CD4-positive, alpha-beta T cell treated with Interleukin-10 for 1 hour (primary cell): Measurements from ENCODE around the gene S100A11.

Source experiments
- DNase-seq: peaks from one replicate; pipeline ENCODE4 v3.0.0-alpha.2; 2020

S100A11 gene

DNA sequence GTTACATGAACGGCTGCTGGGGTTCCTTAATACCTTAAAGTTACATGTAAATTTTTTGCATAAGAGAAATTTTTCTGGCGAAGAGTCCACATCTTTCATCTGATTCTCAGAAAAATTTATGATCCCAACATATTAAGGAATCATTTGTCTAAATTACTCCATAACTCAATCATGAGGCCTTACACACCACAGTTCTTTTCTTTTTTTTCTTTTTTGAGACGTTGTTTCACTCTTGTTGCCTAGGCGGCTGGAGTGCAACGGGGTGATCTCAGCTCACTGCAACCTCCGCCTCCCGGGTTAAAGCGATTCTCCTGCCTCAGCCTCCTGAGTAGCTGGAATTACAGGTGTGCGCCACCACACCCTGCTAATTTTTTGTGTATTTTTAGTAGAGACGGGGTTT is 2.1 kb upstream of the S100A11 start:
- no peak for DNase-seq

- DNase-seq, result peak; percentile 43
Measured at GRCh38 chr1:152035539-152036266, 1.1 kb downstream of the S100A11 start.

DNA sequence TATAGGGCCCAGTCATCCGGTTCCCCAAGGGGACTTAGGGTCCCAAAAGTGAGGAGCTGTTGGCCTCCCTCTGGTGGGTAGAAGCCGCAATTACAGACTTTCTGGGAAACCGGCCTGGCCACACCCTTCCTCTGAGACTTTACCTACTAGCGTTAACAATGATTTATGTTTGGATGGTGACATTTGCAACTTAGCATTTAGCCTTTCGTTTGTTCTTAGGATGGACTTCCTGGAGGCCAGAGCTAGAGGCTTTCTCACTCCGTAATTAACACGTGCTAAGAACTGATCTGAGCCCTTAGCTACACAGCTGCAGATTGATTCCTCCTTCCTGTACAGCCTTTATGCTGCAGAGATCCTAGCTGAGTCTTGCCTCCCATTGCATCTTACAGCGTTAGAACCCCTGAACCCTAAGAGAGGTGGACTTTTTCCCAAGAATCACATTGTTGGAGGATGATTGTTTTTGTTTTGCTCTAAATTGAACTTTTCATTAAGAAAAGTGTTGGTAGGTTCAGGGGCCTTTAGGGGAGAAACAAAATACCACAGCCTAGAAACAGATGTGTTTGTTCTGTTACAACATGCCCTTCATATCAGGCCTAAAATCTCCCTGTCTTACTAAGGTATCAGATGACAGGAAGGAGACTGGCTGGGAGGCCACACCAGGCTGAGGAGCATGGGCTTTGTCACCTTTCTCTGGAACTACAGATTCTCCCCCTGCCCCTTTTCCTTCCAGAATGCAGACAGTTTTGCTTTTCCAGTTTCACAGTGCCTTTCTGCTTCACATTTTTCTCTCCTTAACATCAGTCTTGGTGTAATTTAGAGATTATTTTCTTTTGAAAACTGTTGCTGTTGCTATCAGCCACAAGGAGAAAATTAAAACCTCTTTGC is 1.9 kb downstream of the S100A11 start:
- peak; percentile 80 for DNase-seq

DNA sequence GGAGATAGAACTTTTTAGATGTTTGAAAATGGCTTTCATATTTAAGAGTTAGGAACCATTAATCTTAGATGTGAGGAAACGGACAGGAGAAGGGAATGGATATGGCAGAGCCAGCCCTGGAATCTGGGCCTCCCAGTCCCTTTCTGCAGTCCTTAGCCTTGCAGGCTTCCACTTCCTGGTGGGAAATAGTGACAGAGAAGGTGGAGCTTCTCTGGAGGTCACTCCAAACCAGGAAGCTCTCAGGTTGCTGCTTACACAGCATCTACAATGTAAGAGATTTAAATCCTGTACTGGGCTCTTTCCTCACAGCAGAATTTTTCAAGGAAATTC is 2.5 kb downstream of the S100A11 start:
- no peak for DNase-seq

DNA sequence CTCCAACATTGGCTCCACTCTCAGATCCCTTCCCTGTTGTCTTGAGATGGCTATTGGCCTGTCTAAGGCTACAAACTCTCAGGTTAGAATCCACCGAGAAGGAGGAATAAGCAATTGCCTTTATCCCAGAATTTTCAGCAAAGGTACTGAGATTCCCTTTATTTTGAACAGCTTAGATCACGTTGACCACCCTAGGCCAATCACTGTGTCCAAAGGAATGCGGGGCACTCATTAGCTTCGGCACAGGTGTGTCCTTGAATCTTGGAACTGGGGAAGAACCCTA is 6.9 kb downstream of the S100A11 start:
- DNase-seq, result no peak

DNA sequence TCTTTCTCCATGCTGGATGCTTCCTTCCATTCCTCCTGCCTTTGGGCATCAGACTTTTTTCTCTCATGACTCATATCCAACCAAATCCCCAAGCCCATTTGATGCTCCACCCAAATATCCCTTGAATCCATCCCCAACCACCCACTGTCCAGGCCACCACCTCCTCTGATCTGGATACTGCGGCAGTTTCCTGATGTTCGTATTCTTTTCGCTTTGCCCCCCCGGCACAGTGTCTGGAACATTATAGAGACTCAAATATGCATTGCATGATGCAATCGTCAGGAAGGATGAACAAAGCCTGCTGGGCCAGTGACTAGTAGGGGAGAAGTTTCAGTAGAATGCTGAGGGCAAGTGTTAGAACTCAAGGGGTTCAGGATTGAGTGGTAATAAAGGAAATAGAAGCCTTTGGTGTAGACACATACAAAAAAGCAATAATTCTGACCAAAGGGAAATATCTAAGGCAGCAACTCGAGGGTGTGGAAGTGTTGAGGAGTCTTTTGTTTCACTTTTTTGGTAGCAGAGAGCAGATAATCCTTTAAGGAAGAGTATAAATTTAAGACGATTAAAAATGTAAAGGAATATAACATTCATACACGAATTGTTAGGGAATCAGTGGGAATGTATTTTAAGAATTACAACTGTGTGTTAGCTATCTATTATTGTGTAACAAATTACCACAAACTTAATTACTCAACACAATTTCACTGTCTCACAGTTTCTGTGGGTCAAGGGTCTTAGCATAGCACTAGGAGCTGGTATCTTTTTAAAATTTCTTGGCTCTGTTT is 7.5 kb downstream of the S100A11 start:
- no peak for DNase-seq

DNA sequence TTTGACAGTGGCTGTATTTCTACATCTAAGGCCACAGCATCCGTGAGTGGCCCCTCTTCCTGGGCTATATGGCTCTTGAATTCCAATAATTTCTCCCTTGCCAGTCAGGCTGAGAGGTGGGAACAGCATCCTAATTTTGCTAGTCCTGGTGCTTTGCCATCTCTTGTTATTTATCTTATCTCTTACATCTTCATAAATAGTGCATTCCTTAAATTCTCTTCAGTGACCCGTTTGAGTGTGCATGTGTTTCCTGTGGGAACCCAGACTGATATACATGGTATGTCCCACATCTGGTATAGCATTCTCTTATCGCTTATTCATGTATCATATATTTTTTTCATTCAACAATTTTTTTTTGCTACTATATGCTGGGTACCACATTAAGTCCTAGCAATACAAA is 9.9 kb downstream of the S100A11 start:
- DNase-seq, result no peak

DNA sequence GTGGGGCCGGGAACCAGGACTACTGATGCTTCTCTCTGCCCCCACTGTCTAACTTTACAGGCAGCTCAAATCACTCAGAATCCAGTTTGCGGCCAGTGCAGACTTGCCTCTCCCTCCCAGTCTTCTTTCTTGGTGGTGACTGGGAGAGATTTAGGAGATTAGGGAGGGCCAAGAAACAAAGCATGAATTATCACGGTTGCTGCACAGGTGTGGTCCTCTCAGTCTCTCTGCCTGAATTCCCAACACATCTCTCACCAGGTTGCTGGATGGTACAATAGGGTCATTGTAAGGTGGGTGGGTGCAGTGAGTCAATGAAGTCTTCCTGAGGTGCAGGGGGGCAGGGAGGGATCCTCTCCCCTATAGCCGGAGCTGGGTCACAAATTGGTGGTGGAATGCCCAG is 12.6 kb downstream of the S100A11 start:
- DNase-seq, result no peak

GRCh38 chr1:152023221-152023620 is 13.6 kb downstream of the S100A11 start:
- no peak for DNase-seq

DNA sequence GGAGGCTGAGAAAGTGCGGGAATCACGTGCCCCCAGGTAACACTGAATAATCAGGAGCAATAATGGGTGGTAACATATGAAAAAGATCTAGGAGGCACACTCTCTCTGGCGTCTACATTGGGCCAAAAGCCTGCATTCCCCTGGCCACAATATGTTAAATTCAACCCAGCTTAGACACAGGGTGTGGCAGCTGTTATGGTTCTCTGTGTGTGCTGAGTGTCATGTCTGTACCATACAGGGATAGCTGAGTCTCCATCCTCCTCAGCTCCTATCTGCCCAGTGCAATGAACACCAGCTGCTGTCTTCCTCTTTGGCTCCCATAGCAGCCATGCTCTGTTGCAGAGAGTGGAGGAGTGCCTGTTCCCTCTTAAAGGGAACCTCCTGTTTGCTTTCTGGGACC is 14.3 kb downstream of the S100A11 start:
- DNase-seq, result no peak

DNA sequence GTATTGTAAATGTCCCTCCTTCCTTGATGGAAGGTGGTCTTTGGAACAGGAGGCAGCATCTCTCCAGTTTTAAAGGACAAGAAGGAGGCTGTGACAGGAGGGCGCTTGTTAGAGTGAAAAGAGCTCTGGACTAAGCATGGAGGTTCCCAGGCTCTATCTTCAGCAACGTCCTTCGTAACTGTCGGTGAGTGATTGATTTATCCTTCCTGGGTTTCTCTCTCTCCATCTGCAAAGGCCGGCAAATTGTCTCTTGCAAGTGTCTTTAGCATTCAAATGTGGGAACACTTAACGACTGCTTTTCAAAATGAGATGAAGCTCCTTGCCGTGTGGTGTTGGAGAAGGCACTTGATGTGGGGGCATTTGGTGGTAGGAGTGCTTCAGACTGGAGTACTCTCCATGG is 15.2 kb downstream of the S100A11 start:
- DNase-seq, result no peak

GRCh38 chr1:152020849-152021248 is 16.0 kb downstream of the S100A11 start:
- no peak for DNase-seq

DNA sequence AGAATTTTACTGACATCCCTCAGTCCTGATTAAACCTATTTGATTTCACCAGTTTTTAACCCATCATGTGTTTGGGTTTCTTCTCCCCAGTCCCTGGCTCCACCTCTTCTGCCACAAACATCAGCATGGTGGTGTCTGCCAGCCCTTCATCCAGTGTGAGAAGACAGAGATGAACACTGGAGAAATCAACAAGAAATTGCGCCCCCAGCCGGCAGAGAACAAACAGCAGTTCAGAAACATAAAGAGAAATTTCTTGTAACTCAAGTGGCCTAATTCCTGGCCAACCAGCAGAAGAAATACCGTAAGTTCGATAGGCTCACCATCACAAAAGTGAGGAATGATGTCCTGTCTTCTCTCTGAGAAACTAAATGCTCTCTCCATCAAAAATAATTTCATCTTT is 18.3 kb downstream of the S100A11 start:
- DNase-seq, result peak; percentile 10

DNA sequence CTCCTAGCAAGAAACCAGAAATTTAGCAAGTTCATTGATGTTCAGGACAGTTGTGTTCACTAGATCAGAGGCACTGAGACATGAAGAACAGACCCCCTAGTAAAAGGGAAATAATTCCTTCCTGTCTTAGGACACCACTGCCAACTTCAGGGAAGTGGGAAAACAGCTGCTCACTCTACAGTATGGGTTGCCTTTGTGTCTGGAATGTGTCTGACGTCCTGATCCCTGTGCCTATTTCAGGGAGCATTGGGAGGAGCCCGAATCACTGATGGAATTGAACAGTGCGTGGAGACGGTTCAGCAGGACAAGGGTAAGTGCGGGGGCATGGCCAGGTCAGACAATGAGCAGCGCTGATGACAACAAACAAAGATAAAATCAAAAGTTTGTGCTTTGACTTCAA is 21.0 kb downstream of the S100A11 start:
- DNase-seq, result no peak

GRCh38 chr1:152014943-152015342 is 21.9 kb downstream of the S100A11 start:
- DNase-seq, result no peak

DNA sequence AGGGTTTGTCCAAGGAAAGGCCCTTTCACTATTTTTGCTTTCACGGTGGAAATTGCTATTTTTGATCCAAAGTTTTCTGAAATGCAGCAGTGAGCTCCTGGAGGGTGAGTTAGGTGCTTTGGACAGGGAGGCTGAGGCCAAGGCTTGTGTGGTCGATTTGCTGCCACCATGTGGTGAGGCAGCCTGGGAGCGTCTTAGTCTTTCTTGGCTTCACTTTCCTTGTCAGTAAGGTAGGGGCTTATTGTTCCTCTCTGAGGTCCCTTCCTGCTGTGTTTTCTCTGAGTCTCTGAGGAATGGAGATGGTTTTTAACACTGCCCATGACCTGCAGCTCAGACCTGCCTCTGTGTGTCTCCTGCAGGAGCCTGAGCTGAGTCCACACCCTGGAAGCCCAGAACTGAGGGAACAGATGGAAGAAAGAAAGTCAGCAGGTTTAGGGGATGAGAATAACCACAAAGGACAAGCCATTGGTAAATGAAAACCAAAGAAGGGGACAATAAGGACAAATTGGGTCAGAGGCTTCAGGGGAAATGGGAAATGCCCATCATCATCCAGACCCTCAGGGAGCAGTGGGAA is 23.1 kb downstream of the S100A11 start:
- DNase-seq, result peak; percentile 52

- no peak for DNase-seq
Measured at GRCh38 chr1:152009691-152010090, 27.1 kb downstream of the S100A11 start.

DNA sequence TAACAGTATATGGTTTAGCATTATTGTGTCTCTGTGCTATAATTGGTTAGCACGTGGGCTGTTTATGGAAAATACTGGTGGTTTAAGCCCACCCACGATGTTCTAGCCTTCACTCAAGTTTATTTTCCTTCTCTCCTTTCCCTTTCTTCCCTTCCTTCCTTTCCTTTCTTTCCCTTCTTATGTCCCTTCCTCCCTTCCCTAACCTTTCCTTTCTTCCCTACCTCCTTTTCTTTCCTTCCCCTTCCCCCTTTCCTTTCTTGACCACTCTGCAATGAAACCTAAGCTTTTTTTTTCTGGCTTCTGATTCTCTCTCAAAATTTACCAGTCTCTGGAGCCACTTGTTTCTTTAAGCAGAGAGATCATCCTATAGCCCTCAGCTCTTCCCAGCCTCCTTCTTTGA is 29.8 kb downstream of the S100A11 start:
- DNase-seq, result no peak

DNA sequence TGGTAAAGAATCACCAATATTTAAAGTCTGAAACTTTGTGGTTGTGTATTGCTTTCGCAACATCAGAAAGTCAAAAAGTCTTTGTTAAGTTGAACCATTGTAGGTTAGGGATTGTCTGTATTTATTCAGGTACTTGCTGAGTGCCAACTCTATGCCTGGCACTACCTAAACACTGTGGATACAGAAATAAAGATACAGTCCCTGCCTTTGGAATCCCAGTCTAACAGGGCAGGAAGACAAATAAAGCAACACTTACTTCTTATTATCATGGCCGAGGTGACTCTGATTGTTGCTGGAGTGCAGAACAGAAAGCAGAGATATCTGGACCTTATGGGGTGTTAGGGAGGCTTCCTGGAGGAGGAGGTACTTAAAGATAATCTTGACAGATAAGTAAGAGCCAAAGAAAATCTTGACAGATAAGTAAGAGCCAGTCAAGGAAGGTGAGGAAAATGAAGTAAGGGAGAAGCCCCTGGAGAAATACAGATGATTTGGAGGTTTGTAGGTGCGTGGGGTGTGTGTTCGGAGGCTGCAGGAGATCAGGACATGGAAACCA is 31.4 kb downstream of the S100A11 start:
- no peak for DNase-seq

DNA sequence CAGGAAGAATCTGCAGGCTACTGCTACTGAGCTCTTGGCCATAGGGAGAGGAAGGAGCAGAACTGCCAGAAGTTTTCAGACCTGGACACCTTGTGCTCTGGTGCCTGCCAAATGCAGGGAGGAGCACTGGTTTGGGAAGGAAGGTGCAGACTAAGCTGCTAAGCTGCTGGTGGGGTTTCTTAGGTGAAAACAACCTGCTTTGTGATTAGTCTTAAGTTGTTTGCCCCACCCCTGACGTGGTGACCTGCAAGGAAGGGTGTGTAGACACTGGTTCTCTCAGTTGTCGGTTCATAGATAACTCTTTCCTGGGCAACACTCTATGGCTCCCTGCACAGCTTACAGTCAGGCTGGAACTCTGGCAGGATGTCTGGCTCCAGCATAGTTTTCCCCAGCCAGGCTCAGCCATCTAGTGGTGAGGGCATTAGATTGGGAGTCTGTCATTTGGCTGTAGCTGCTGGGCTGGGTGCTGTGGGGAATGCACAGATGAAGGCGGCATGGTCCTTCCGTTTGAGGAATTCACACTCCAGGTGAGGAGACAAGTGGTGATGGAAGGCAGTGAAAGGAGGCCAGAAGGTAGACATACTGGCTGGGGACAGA is 32.9 kb downstream of the S100A11 start:
- DNase-seq, result no peak

DNA sequence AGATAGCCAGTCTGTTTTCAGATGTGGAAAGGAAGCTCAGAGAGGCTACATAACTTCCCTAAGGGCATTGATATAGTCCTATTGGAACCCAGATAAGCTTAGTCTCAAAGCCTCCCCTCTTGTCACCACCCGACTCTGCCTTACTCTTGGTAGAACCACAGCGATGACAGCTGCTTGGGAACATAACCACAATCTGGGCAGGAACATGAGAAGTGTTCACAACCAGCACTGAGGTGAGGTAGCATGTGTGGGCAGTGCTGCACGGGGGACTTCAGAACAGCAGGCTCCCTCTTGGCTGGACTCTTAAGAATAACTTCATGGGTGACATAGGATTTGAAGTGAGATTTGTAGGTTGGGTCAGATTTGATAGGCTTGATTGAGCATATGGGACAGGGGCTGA is 33.8 kb downstream of the S100A11 start:
- no peak for DNase-seq

GRCh38 chr1:152001631-152002584 is 34.9 kb downstream of the S100A11 start:
- DNase-seq, result peak; percentile 82
